ENCODE measurements around the gene NAALADL1. TPM values are rescaled to one million over a fixed set of nuclear protein-coding genes. Genes with fewer than 3 reads are reported as not detected.

Gene NAALADL1
- total RNA-seq, 3 donors from 2014 or later: 6.9 to 57.7 (median 32.6) TPM

DNA sequence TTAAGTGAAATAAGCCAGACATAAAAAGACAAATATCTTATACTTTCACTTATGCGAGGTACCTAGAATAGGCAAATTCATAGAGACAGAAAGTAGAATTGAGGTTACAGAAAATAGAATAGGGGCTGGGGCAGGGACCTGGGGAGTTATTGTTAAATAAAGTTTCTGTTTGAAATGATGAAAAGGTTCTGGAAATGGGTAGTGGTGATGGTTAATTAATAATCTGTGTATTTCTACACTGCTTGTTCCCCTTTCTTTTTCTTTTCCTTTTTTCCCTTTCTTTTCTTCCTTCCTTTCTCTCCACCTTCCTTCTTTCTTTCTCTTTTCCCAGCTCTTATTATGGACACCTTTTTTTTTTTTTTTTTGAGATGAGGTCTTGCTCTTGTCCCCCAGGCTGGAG lies 2.8 kb downstream of the NAALADL1 start:
- intact Hi-C loops (cut with DNase I, micrococcal nuclease): no loop called here
- TF ChIP-seq, protein P1, sequence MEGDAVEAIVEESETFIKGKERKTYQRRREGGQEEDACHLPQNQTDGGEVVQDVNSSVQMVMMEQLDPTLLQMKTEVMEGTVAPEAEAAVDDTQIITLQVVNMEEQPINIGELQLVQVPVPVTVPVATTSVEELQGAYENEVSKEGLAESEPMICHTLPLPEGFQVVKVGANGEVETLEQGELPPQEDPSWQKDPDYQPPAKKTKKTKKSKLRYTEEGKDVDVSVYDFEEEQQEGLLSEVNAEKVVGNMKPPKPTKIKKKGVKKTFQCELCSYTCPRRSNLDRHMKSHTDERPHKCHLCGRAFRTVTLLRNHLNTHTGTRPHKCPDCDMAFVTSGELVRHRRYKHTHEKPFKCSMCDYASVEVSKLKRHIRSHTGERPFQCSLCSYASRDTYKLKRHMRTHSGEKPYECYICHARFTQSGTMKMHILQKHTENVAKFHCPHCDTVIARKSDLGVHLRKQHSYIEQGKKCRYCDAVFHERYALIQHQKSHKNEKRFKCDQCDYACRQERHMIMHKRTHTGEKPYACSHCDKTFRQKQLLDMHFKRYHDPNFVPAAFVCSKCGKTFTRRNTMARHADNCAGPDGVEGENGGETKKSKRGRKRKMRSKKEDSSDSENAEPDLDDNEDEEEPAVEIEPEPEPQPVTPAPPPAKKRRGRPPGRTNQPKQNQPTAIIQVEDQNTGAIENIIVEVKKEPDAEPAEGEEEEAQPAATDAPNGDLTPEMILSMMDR (IDR thresholded peaks at IDR 0.05): no peak
- no peaks in the 10 kb centered on the region for H3K9me3 ChIP-seq
- H3K4me3 ChIP-seq: no peak overlapping the region
- H3K4me1 ChIP-seq (ENCODE audit: low read depth): peaks cover 9% of the 10 kb centered on the region
- ATAC-seq (no peak), DNase-seq (no peak)
- no peaks in the 10 kb centered on the region for H3K36me3 ChIP-seq (ENCODE audit: low read depth)

DNA sequence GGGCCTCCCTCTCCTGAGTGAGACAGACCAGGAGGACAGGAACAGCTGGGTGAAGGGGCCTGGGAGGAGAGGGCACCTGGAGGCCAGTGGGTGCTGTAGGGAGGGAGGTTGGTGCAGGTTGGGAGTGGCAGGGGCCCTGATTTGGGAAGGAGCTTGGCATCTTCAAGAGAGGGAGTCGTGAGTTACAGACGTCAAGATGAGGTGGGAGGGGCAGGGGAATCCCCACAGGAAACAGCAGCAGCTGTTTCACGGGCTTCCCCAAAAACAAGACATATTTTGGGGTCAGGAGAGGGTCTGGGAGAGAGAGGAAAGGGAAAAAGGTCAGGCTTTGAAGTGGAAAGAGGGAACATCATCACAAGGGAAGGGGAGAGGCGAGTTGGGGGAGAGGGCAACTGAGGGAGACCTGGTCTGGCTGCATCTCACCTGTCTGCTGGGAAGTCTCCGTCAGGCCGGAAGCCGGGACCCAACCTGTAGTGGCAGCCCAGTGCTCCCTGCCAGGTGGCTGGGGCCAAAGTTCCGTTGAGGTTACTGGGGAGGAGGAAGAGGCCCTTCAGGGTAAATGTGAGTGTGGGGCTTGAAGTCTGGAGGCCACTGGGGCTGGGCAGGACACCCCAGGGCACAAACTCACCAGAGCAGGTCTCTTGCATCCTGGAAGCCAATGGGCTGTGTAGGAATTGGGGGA lies 4.4 kb downstream of the NAALADL1 start:
- H3K4me3 ChIP-seq: no peak overlapping the region

DNA sequence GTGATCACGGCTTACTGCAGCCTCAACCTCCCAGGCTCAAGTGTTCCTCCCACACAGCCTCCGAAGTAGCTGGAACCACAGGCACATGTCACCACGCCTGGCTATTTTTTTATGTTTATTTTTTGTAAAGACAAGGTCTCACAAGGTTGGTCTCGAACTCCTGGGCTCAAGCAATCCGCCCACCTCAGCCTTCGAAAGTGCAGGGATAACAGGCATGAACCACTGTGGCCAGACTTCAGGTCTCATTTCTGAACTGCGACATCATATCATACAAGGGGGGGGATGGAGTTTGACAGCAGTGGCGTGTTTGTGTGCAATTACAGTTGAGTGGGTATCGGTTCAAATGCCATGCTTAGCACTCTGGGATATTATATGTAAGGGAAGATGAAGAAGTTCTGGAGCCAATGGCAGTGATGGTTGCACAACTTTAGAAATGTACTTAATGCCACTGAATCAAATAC lies 6.9 kb downstream of the NAALADL1 start:
- ATAC-seq: no peak
- H3K36me3 ChIP-seq (ENCODE audit: low read depth): no peaks in the 10 kb centered on the region
- DNase-seq: no peak
- no peak overlapping the region for H3K4me3 ChIP-seq
- intact Hi-C loops (cut with DNase I, micrococcal nuclease): no loop called here
- TF ChIP-seq, protein P1 (IDR thresholded peaks at IDR 0.05): no peak
- no peaks in the 10 kb centered on the region for H3K4me1 ChIP-seq (ENCODE audit: low read depth)
- no peaks in the 10 kb centered on the region for H3K9me3 ChIP-seq

More for the DNA sequence above, 4.4 kb downstream of the NAALADL1 start:
- H3K4me1 ChIP-seq (ENCODE audit: low read depth): peaks cover 9% of the 10 kb centered on the region
- ATAC-seq (peak; percentile 40), DNase-seq (no peak)
- H3K36me3 ChIP-seq (ENCODE audit: low read depth): no peaks in the 10 kb centered on the region
- TF ChIP-seq, protein P1 (IDR thresholded peaks at IDR 0.05): no peak
- intact Hi-C loops (cut with DNase I, micrococcal nuclease): no loop called here
- H3K9me3 ChIP-seq: no peaks in the 10 kb centered on the region

- ATAC-seq (peak; percentile 49), DNase-seq (no peak)
- Histone ChIP-seq H3K36me3 (ENCODE audit: low read depth) (no peaks in the 10 kb centered on the region), H3K9me3 (no peaks in the 10 kb centered on the region), H3K4me3 (no peak overlapping the region), H3K4me1 (ENCODE audit: low read depth) (peaks cover 7% of the 10 kb centered on the region)
- TF ChIP-seq, protein P1 (IDR thresholded peaks at IDR 0.05): no peak
- intact Hi-C loops (cut with DNase I, micrococcal nuclease): no loop called here
Measured at GRCh38 chr11:65047581-65048422, 10.6 kb downstream of the NAALADL1 start.

DNA sequence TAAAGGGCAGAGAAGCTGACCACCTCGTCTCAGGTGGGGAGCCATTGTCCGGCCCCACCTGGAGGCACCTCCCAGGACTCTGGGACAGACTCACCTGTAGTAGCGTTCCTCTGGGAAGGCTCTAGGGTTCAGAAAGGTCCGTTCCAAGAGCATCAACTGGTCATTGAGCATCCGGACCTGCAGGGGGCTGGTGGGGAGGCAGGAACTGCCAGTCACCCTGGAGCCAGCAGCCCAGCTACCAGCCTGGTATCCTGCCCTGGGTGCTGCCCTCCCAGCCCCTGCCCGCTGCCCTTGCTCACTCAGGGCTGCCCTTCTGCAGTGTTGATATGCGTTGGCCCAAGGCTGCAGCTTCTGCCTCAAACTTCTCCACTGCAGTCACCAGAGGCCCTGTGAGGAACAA lies 12.6 kb downstream of the NAALADL1 start:
- H3K9me3 ChIP-seq: no peaks in the 10 kb centered on the region
- no peaks in the 10 kb centered on the region for H3K36me3 ChIP-seq (ENCODE audit: low read depth)
- ATAC-seq (no peak), DNase-seq (no peak)
- H3K4me1 ChIP-seq (ENCODE audit: low read depth): peaks cover 20% of the 10 kb centered on the region
- intact Hi-C loops (cut with DNase I, micrococcal nuclease): no loop called here
- TF ChIP-seq, protein P1 (IDR thresholded peaks at IDR 0.05): no peak
- H3K4me3 ChIP-seq: no peak overlapping the region
